IMR-90 (cell line): ENCODE measurements around the gene ARHGEF37.

Source experiments
- BHLHE40 ChIP-seq: fragments of 150-350 bp; IDR thresholded peaks from 2 replicates; pipeline ENCODE4 v1.6.1; 2016; ENCODE audit warnings: mild to moderate bottlenecking, low read depth, low read length
- CEBPB ChIP-seq: IDR thresholded peaks from 2 replicates; pipeline ENCODE4 v1.6.1; 2012; ENCODE audit warnings: low read depth, low read length, improper control_type of control experiment
- CHD1 ChIP-seq: IDR thresholded peaks from 2 replicates; pipeline ENCODE4 v1.6.1; 2012; ENCODE audit warnings: low read depth, low read length, improper control_type of control experiment
- CTCF ChIP-seq: conservative IDR thresholded peaks from 2 replicates; pipeline ENCODE4 v1.5.1; 2012; ENCODE audit warnings: mild to moderate bottlenecking, low read depth, low read length, improper control_type of control experiment
- ELK1 ChIP-seq: fragments of 150-350 bp; IDR thresholded peaks from 2 replicates; pipeline ENCODE4 v1.6.1; 2016; ENCODE audit warnings: low read depth, mild to moderate bottlenecking, low read length, moderate library complexity, borderline replicate concordance
- FOS ChIP-seq: fragments of 150-350 bp; IDR thresholded peaks from 2 replicates; pipeline ENCODE4 v1.6.1; 2016; ENCODE audit warnings: low read depth, low read length
- MAFK ChIP-seq: IDR thresholded peaks from 2 replicates; pipeline ENCODE4 v1.6.1; 2012; ENCODE audit warnings: low read depth, low read length, improper control_type of control experiment
- MAZ ChIP-seq: IDR thresholded peaks from 2 replicates; pipeline ENCODE4 v1.6.1; 2012; ENCODE audit warnings: low read depth, mild to moderate bottlenecking, low read length, improper control_type of control experiment, moderate library complexity, borderline replicate concordance
- MXI1 ChIP-seq: IDR thresholded peaks from 2 replicates; pipeline ENCODE4 v1.6.1; 2012; ENCODE audit warnings: low read depth, mild to moderate bottlenecking, low read length, moderate library complexity, borderline replicate concordance
- NFE2L2 ChIP-seq: fragments of 150-350 bp; IDR thresholded peaks from 2 replicates; pipeline ENCODE4 v1.6.1; 2016; ENCODE audit warnings: low read depth, mild to moderate bottlenecking, low read length
- POLR2A ChIP-seq: IDR thresholded peaks from 2 replicates; pipeline ENCODE4 v1.6.1; 2012; ENCODE audit warnings: mild to moderate bottlenecking, low read depth, low read length
- RAD21 ChIP-seq: IDR thresholded peaks from 2 replicates; pipeline ENCODE4 v1.6.1; 2012; ENCODE audit warnings: low read length, improper control_type of control experiment
- RFX5 ChIP-seq: IDR thresholded peaks from 2 replicates; pipeline ENCODE4 v1.8.0; 2012; ENCODE audit warnings: low read depth, mild to moderate bottlenecking, low read length, moderate library complexity
- USF2 ChIP-seq: fragments of 150-350 bp; IDR thresholded peaks from 2 replicates; pipeline ENCODE4 v1.6.1; 2017; ENCODE audit warnings: mild to moderate bottlenecking, antibody characterized with exemption, low read length, low read depth

GRCh38 chr5:149598966-149599365 lies 17.7 kb downstream of the ARHGEF37 start:
- TF ChIP-seq CTCF: no peak
- TF ChIP-seq ELK1: no peak
- TF ChIP-seq POLR2A: no peak
- no peak for TF ChIP-seq RFX5
- TF ChIP-seq USF2: no peak
- no peak for TF ChIP-seq CEBPB
- TF ChIP-seq NFE2L2: no peak
- TF ChIP-seq CHD1: no peak
- TF ChIP-seq FOS: no peak
- TF ChIP-seq MXI1: no peak
- no peak for TF ChIP-seq MAZ
- no peak for TF ChIP-seq RAD21
- TF ChIP-seq BHLHE40: no peak
- TF ChIP-seq MAFK: no peak
